ENCODE measurements around the gene APOM. TPM values are rescaled to one million over a fixed set of nuclear protein-coding genes. Genes with fewer than 3 reads are reported as not detected.

The APOM gene
- total and polyA plus RNA-seq, 7 donors = 2.3 to 7.2 (median 3.6) TPM; not detected in 1

DNA sequence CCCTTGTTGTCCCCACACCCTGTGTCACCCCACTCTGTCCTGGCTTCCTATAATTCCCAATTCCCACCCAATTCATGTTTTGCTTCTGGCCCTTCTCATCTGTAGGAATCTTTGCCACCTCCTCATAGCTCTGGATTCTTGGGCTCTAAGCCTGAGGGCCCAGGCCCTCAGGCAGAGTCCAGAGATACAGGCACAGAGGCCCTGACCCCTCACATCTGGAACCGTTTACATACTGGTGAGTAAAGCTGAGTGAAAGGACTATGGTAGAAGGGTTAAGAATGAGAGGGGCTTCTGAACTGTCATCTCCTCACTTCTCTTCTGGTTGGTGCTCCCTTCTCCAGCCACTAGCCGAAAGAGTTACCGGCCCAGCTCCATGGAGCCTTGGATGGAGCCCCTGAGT is 21.6 kb upstream of the APOM start:
- no peak for DNase-seq
- H3K9me3 ChIP-seq = no peaks in the 10 kb centered on the region
- no peaks in the 10 kb centered on the region for H3K4me1 ChIP-seq
- peaks cover 63 to 98% (median 81%) of the 10 kb centered on the region in 4 donors for H3K36me3 ChIP-seq
- no peak for TF ChIP-seq EP300 (IDR thresholded peaks at IDR 0.05)
- no peak for TF ChIP-seq POLR2AphosphoS5 (IDR thresholded peaks at IDR 0.05)
- TF ChIP-seq POLR2A (IDR thresholded peaks at IDR 0.05) = no peak
- TF ChIP-seq, protein P1, sequence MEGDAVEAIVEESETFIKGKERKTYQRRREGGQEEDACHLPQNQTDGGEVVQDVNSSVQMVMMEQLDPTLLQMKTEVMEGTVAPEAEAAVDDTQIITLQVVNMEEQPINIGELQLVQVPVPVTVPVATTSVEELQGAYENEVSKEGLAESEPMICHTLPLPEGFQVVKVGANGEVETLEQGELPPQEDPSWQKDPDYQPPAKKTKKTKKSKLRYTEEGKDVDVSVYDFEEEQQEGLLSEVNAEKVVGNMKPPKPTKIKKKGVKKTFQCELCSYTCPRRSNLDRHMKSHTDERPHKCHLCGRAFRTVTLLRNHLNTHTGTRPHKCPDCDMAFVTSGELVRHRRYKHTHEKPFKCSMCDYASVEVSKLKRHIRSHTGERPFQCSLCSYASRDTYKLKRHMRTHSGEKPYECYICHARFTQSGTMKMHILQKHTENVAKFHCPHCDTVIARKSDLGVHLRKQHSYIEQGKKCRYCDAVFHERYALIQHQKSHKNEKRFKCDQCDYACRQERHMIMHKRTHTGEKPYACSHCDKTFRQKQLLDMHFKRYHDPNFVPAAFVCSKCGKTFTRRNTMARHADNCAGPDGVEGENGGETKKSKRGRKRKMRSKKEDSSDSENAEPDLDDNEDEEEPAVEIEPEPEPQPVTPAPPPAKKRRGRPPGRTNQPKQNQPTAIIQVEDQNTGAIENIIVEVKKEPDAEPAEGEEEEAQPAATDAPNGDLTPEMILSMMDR (IDR thresholded peaks at IDR 0.05) = no peak
- WGBS, 2 donors = 94% methylated on average over 3 of the region's 3 CpGs
- no peak overlapping the region for H3K4me3 ChIP-seq
- intact Hi-C loops (cut with DNase I) = no loop called here
- H3K27ac ChIP-seq = no peak overlapping the region
- no peaks in the 10 kb centered on the region for H3K27me3 ChIP-seq

- Histone ChIP-seq H3K27me3 (no peaks in the 10 kb centered on the region), H3K27ac (no peak overlapping the region), H3K36me3 (peaks cover 66 to 98% (median 78%) of the 10 kb centered on the region in 4 donors), H3K4me3 (no peak overlapping the region), H3K9me3 (no peaks in the 10 kb centered on the region), H3K4me1 (no peaks in the 10 kb centered on the region)
- WGBS, 2 donors = 82 to 91% methylated on average over 11 of the region's 11 CpGs
- intact Hi-C loops (cut with DNase I) = no loop called here
- DNase-seq = no peak
- TF ChIP-seq, protein P1 (IDR thresholded peaks at IDR 0.05) = no peak
- TF ChIP-seq POLR2A (IDR thresholded peaks at IDR 0.05) = no peak
- TF ChIP-seq EP300 (IDR thresholded peaks at IDR 0.05) = no peak
- TF ChIP-seq POLR2AphosphoS5 (IDR thresholded peaks at IDR 0.05) = no peak
Measured at GRCh38 chr6:31634969-31635575, 20.6 kb upstream of the APOM start.

DNA sequence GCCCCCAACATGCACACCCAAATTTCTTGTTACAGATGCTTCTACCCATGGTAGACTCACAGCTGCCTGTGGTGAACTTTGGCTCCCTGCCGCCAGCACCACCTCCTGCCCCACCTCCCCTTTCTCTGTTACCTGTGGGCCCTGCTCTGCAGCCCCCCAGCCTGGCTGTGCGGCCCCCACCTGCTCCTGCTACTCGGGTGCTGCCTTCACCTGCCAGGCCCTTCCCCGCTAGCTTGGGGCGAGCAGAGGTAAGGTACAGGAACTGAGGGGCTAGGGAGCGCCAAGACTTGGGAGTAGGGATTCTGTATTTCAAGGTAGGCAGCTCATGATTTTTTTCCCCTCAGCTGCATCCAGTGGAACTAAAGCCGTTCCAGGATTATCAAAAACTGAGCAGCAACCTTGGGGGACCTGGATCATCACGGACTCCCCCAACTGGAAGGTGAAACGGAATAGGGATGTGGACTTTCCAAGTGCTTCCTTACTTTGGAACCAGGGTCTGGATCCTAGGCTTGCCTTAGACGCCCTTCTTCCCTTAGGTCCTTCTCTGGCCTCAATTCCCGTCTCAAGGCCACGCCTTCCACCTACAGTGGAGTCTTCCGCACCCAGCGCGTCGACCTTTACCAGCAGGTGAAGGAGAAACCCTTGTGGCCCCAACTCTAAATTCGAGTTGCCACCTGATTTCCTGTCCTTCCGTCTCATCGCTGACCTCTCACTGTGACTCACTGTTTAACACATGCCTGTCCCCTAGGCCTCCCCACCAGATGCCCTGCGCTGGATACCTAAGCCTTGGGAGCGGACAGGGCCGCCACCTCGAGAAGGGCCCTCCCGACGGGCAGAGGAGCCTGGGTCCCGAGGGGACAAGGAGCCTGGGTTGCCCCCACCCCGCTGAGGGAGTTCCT is 18.7 kb upstream of the APOM start:
- Histone ChIP-seq H3K4me1 (no peaks in the 10 kb centered on the region), H3K27ac (peak overlapping the region in 1 of 4 donors; percentile 30), H3K36me3 (peaks cover 73 to 98% (median 79%) of the 10 kb centered on the region in 4 donors), H3K27me3 (no peaks in the 10 kb centered on the region), H3K4me3 (no peak overlapping the region), H3K9me3 (no peaks in the 10 kb centered on the region)
- DNase-seq = no peak
- 80 to 87% methylated on average over 27 of the region's 27 CpGs for WGBS, 2 donors
- intact Hi-C loops (cut with DNase I) = no loop called here
- TF ChIP-seq POLR2AphosphoS5 (IDR thresholded peaks at IDR 0.05) (no peak), POLR2A (IDR thresholded peaks at IDR 0.05) (no peak), EP300 (IDR thresholded peaks at IDR 0.05) (no peak)
- TF ChIP-seq, protein P1 (IDR thresholded peaks at IDR 0.05) = no peak

DNA sequence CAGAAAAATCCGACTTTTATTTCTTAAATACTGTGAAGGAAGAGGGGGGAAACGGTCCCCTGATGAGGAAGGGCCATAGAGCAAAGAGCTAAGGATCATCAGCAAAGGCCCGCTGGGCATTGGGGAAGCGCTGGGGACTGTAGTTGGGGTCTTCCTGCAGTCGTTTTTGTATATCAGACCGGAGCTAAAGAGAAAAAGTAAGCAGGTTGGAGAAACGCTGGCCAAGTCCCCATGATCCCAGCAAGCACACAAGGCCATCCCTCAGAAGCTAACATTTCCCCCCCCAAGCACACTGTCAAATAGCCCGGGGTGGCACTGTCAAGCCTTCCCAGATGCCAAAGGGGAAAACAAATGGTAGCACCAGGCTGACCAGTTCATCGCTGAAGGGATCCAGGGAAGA is 16.7 kb upstream of the APOM start:
- H3K27ac ChIP-seq = no peak overlapping the region

More for the DNA sequence above, 16.7 kb upstream of the APOM start:
- no peak for DNase-seq
- peaks cover 69 to 96% (median 89%) of the 10 kb centered on the region in 4 donors for H3K36me3 ChIP-seq
- WGBS, 2 donors = 82 to 89% methylated on average over 9 of the region's 9 CpGs
- no peaks in the 10 kb centered on the region for H3K27me3 ChIP-seq
- no peaks in the 10 kb centered on the region for H3K4me1 ChIP-seq
- no peak overlapping the region for H3K4me3 ChIP-seq
- intact Hi-C loops (cut with DNase I) = no loop called here
- no peaks in the 10 kb centered on the region for H3K9me3 ChIP-seq
- TF ChIP-seq, protein P1 (IDR thresholded peaks at IDR 0.05) = no peak
- TF ChIP-seq POLR2AphosphoS5 (IDR thresholded peaks at IDR 0.05) = peak in 1 of 4 donors; percentile 16
- no peak for TF ChIP-seq POLR2A (IDR thresholded peaks at IDR 0.05)
- no peak for TF ChIP-seq EP300 (IDR thresholded peaks at IDR 0.05)

Data from sigmoid colon (tissue), 7 donors.